Sigmoid colon (tissue), 7 donors: ENCODE results near the gene DMXL2. TPM values are rescaled to one million over a fixed set of nuclear protein-coding genes. Genes with fewer than 3 reads are reported as not detected.

ENCODE experiments used
- DNase-seq: peaks from one replicate; pipeline ENCODE4 v3.0.0-alpha.2; 2019
- H3K27ac ChIP-seq, 4 donors: fragments of 200-600 bp; sonication (generic); one replicate each; pipeline ENCODE4 v1.5.1; 2016 to 2019; ENCODE audit warnings: mild to moderate bottlenecking in 1 of 4
- H3K27me3 ChIP-seq, 3 donors: fragments of 200-600 bp; sonication (generic); one replicate each; pipeline ENCODE4 v1.5.1; 2019; ENCODE audit warnings: mild to moderate bottlenecking in 1 of 3
- H3K36me3 ChIP-seq, 4 donors: fragments of 200-600 bp; sonication (generic); one replicate each; pipeline ENCODE4 v1.5.1; 2016 to 2019
- H3K4me1 ChIP-seq, 4 donors: fragments of 200-600 bp; sonication (generic); one replicate each; pipeline ENCODE4 v1.5.1; 2017 to 2019
- H3K4me3 ChIP-seq, 4 donors: fragments of 200-600 bp; sonication (generic); one replicate each; pipeline ENCODE4 v1.5.1; 2017 to 2019; ENCODE audit warnings: mild to moderate bottlenecking in 2 of 4, moderate library complexity in 1 of 4
- H3K9me3 ChIP-seq, 4 donors: fragments of 200-600 bp in 3 of 4; sonication (generic) in 3 of 4; one replicate each; pipeline versions ENCODE4 v1.5.1 to v1.6.1; 2013 to 2019
- CTCF ChIP-seq, 4 experiments: fragments of 450-650 bp in 3 of 4; fragments of 200-600 bp in 1 of 4; IDR thresholded peaks; one replicate each; pipeline ENCODE4 v1.5.1; 2016 to 2019; ENCODE audit warnings: antibody characterized with exemption in 4 of 4, mild to moderate bottlenecking in 3 of 4, moderate library complexity in 2 of 4
- EP300 ChIP-seq, 4 donors: sonication (generic); formaldehyde crosslinking; IDR thresholded peaks; one replicate each; pipeline ENCODE4 v1.6.1; 2017; ENCODE audit warnings: antibody characterized with exemption in 4 of 4
- POLR2A ChIP-seq, 2 donors: fragments of 450-650 bp; IDR thresholded peaks; one replicate each; pipeline ENCODE4 v1.6.1; 2016; ENCODE audit warnings: antibody characterized with exemption in 2 of 2, mild to moderate bottlenecking in 2 of 2, moderate library complexity in 2 of 2
- POLR2AphosphoS5 ChIP-seq, 4 donors: sonication (generic); formaldehyde crosslinking; IDR thresholded peaks; one replicate each; pipeline ENCODE4 v1.6.1; 2017; ENCODE audit warnings: antibody characterized with exemption in 4 of 4
- WGBS, 2 donors: extraction: QIAGEN DNeasy Blood & Tissue Kit; methylation state at CpG; one replicate each; pipeline ENCODE4 v1.1.7; 2013; 5-methylcytosine and 5-hydroxymethylcytosine counted together
- intact Hi-C: fragments of 100-400 bp; cut with DNase I; formaldehyde crosslinking; loops from one replicate; pipeline ENCODE4 v1.15.1; 2023
- polyA plus RNA-seq, 3 donors: library from polyadenylated mRNA; stranded (reverse); fragments of 200-250 nt; gene quantifications; one replicate each; pipeline ENCODE4 v1.2.3, GENCODE V29; 2013
- total RNA-seq, 4 donors: library from RNA; depleted of rRNA; stranded (reverse); fragments of >200 nt; gene quantifications; one replicate each; pipeline ENCODE4 v1.1.0, GENCODE V29; 2016
- donor health status: healthy with polysubstance abuse.
- donor health status: Bipolar disorder and iron deficiency.
- donor health status: healthy.

Gene DMXL2
- total and polyA plus RNA-seq, 7 donors, result 5.5 to 64.5 (median 34.6) TPM

GRCh38 chr15:51401051-51401780, 221.4 kb downstream of the DMXL2 start:
- no peak for DNase-seq
- no peak for TF ChIP-seq EP300 (IDR thresholded peaks at IDR 0.05)
- no peak for TF ChIP-seq POLR2A (IDR thresholded peaks at IDR 0.05)
- TF ChIP-seq CTCF (IDR thresholded peaks at IDR 0.05), result no peak
- no peak for TF ChIP-seq POLR2AphosphoS5 (IDR thresholded peaks at IDR 0.05)
- H3K36me3 ChIP-seq, result no peaks in the 10 kb centered on the region
- H3K27ac ChIP-seq, result no peak overlapping the region
- no peaks in the 10 kb centered on the region for H3K9me3 ChIP-seq
- WGBS, 2 donors, result 87 to 92% methylated on average over 7 of the region's 7 CpGs
- H3K4me1 ChIP-seq, result peaks cover 0 to 8% (median 7%) of the 10 kb centered on the region in 4 donors
- H3K4me3 ChIP-seq, result no peak overlapping the region
- no peaks in the 10 kb centered on the region for H3K27me3 ChIP-seq
- intact Hi-C loops, result no loop called here

DNA sequence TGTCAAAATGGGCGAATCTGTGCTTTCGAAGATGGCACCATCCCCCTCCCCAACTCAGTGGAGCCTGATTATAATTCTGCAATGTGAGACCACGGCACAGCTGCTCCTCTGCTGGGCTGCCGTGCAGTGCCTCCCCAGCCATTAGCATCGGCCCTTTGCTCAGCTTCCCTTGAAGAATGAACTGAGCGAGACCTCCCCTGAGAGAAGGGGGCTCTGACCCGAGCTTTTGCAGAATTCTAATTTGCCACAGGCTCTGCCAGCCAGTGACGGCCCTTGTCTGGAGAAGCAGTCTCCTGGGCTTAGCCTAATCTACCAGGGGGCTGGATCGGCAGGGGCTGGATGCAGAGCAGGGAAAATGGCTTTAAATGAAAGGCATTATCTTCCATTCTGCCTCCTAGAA, 223.9 kb downstream of the DMXL2 start:
- Histone ChIP-seq H3K27me3 (no peaks in the 10 kb centered on the region), H3K4me1 (no peaks in the 10 kb centered on the region), H3K9me3 (no peaks in the 10 kb centered on the region), H3K27ac (no peak overlapping the region), H3K4me3 (no peak overlapping the region), H3K36me3 (no peaks in the 10 kb centered on the region)
- no peak for DNase-seq
- 75 to 83% methylated on average over 9 of the region's 9 CpGs for WGBS, 2 donors
- TF ChIP-seq EP300 (IDR thresholded peaks at IDR 0.05), result no peak
- no peak for TF ChIP-seq POLR2AphosphoS5 (IDR thresholded peaks at IDR 0.05)
- TF ChIP-seq POLR2A (IDR thresholded peaks at IDR 0.05), result no peak
- TF ChIP-seq CTCF (IDR thresholded peaks at IDR 0.05), result no peak
- intact Hi-C loops, result no loop called here

Other genes with a start within 250 kb of the DMXL2 start
- gene SCG3, start 58.7 kb upstream of the DMXL2 start, total RNA-seq, result 1 to 10 TPM; 1.1 to 2.1 (median 1.9) TPM
- 1 to 10 TPM in 1 of 3 donors, under 1 TPM in 2; under 0.01 to 1.2 (median 0.23) TPM for gene SCG3, start 58.7 kb upstream of the DMXL2 start, polyA plus RNA-seq
- gene LYSMD2, start 114.9 kb upstream of the DMXL2 start, total RNA-seq, result 10 to 100 TPM; 15.3 to 28.5 (median 20.3) TPM
- 10 to 100 TPM in 1 of 3 donors, 1 to 10 TPM in 2; 6.7 to 15.8 (median 8.4) TPM for gene LYSMD2, start 114.9 kb upstream of the DMXL2 start, polyA plus RNA-seq
- 10 to 100 TPM; 18.1 to 32.5 (median 22.7) TPM for gene TMOD2, start 128.8 kb upstream of the DMXL2 start, total RNA-seq
- 1 to 10 TPM; 1.4 to 4.8 (median 2.7) TPM for gene TMOD2, start 128.8 kb upstream of the DMXL2 start, polyA plus RNA-seq
- 10 to 100 TPM; 10.7 to 17.9 (median 15.0) TPM for gene TMOD3, start 206.9 kb upstream of the DMXL2 start, total RNA-seq
- gene TMOD3, start 206.9 kb upstream of the DMXL2 start, polyA plus RNA-seq, result 10 to 100 TPM; 13.2 to 23.1 (median 17.9) TPM